Myocyte (in vitro differentiated cells): ENCODE data around the gene ATP6V0D1. TPM values are rescaled to one million over a fixed set of nuclear protein-coding genes. Genes with fewer than 3 reads are reported as not detected.
"Not testable (repeated sequence)": the region's sequence is repeated elsewhere in the genome, so short reads cannot be mapped to it uniquely, and the experiment has no call there.

Experiments used
- DNase-seq: peaks from one replicate; pipeline ENCODE4 v3.0.0-alpha.2; 2012; ENCODE audit warnings: low read depth
- polyA plus RNA-seq: library from polyadenylated mRNA; unstranded; fragments of >200 nt; gene quantifications from one replicate; pipeline ENCODE4 v1.2.1, GENCODE V29; 2012; ENCODE audit warnings: missing spikeins
- total RNA-seq: library from RNA; depleted of rRNA; stranded (reverse); fragments of >200 nt; gene quantifications from 2 replicates; pipeline ENCODE4 v1.2.3, GENCODE V29; 2014

The ATP6V0D1 gene
- 190 and 234 TPM in 2 replicates for total RNA-seq
- polyA plus RNA-seq, result 165 TPM

DNA sequence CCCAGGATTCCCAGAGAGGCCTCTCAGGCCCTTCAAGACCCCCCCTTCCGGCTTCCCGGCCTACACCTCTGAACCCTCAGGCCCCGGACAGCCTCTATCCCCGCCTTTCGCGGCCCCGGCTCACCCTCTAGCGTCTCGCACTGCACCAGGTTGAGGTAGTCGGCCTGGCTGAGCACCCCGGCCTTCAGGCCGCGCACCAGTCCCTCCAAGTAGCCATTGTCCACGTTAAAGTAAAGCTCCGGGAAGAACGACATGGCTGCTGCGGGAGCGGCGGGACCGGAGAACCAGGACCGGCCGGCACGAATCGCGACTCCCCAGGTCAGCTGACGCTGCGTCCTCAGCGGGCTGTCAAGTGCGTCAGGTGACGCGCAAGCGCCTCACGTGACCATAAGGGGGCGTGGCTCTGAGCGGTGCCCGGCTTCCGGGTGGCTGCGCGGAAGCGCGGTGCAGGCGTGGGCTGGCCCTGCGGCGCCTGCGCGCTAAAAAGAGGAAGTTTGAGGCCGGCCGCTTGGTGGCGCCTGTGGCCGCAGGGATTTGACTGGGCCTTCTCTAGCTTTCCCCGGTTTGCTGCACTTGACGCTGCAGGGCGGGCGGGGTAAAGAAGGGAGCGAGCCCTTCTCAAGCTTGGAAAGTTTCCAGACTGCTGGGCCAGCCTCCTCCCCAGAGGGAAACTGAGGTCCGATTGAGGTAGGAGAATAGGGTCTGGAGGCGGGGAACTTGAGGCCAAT, at the start of gene ATP6V0D1:
ATP6V0D1 (minus strand) TSS at position 325 of the 728 bp plus-strand sequence; CDS start at position 254, 71 bp downstream.
- peak; percentile 98 for DNase-seq

- DNase-seq, result peak; percentile 86
These were observed 49.3 kb upstream of the ATP6V0D1 start for GRCh38 chr16:67530013-67530939.

GRCh38 chr16:67529582-67530012, 48.6 kb upstream of the ATP6V0D1 start:
- DNase-seq, result peak; percentile 49

DNA sequence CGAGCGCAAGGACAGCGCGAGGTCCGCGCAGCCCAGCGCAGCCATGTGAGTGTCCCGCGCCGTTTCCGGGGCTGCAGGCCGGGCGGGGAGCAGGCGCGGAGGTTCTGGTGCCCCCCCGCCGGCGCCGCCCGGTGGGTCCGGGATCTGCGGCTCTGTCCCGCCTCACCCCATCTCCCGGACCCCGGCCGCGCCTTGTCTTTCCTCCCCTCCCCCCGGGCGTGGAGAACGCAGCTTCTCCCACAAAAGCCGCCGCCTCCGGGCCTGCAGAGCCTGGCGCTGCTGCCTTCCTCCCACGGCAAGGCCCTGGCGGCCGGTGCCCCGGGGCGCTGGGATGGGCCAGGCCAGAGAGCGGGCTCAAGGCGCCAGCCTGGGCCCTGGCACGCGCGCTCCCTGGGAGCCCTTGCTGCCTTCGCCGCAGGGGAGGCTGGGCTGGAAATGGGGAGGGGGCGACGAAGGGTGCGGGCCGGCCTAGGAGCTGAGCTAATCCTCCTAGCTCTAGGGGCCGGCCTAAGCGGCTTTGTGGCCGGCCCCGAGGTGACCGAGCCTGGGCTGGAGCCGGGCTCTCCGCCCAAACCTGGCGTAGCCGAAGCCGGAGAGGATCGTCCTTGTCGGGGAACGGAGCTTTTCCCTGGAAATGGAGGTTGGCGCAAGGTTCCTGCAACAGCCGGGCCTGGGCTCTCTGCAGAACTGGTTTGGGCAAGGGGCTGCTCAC, 48.1 kb upstream of the ATP6V0D1 start:
- peak; percentile 47 for DNase-seq

GRCh38 chr16:67528222-67528869, 47.4 kb upstream of the ATP6V0D1 start, which contains the start of gene RIPOR1:
Gene RIPOR1 (plus strand): TSS chr16:67528829. CDS start chr16:67538447, 9,618 bp downstream.
- DNase-seq, result peak; percentile 65

DNA sequence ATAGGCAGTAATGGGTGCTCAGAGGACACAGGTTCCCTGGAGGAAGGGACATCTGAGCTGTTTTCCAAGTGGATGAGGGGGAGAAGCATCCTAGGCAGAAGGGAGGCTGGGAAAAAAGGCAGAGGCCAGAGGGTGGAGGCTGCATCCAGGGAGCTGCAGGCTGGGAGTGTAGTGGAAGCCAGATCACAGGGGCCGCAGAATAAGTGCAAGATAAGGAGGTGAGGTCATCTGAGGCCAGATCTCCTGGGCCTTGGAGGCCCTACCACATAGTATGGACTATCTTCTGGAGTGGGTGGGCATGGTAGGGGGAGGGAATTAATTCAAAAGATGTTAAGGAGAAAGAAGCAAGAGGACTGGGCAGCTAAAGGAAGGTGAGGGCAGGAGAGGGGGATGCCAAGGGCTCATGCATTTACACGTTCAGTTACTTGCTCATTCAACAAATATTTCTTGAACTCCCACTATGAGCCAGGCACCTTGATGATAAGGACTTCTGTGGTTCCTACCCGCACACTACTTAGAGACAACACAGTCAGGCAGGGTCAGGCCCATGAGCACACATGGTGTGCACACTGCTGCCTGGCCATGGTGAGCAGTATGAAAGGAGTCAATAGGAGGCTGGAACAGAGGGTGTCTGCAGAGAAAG, 45.3 kb upstream of the ATP6V0D1 start:
- no peak for DNase-seq

- peak; percentile 65 for DNase-seq
These were observed 44.4 kb upstream of the ATP6V0D1 start for GRCh38 chr16:67525176-67525860.

GRCh38 chr16:67521095-67521804, 40.3 kb upstream of the ATP6V0D1 start:
- peak; percentile 98 for DNase-seq

- DNase-seq, result no peak
These were observed 38.3 kb upstream of the ATP6V0D1 start for GRCh38 chr16:67519242-67519641.

DNA sequence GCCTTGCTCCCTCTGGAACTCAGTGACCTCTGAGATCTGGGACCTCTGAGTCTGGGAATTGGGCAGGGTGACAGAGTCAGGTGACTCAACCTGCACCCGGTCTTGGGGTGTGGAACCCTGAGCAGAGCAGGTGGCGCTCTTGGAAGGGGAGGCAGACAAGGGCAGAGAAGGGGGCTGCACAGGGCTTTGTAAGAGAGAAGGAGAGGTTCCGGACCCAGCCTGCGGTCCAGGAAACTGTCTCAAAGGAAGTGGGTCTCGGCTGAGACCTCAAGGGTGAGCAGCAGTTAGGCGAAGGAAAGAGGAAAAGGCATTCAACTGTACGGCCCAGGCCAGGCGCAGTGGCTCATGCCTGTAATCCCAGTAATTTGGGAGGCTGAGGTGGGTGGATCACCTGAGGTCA, 37.7 kb upstream of the ATP6V0D1 start:
- no peak for DNase-seq

DNA sequence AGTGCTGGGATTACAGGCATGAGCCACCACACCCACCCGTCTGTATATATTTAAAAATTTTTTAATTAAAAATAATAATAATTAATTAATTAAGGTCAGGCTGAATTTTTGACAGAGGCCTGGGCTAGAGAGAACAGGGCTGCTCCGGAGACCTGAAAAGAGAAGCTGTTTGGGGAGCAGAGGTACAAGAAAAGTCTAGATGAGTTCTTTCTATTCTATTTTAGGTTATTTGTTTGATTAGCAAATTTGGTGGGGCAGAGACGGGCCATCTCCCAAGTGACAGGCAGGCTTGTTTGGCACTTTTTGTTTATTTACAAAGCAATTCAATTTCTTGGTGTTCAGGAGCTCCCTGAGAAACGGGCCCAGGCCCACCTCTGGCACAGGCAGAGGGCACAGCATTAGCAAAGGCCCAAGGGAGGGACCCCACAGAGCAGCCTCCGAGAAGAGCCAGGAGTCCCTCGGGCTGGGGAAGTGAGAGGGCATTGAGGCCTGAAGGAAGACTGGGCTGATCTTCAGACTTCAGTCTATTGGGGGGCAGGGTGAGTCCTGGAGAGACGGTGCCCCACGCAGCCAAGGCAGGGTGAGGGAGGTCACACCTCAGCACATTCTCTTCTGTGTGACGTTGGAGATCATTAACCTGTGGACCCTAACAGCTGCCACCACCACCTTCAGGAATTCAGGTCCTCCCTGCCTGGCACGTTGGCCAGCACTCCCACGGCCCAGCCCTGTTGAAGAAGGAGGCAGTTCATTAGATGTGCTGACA, 36.9 kb upstream of the ATP6V0D1 start:
- no peak for DNase-seq

DNA sequence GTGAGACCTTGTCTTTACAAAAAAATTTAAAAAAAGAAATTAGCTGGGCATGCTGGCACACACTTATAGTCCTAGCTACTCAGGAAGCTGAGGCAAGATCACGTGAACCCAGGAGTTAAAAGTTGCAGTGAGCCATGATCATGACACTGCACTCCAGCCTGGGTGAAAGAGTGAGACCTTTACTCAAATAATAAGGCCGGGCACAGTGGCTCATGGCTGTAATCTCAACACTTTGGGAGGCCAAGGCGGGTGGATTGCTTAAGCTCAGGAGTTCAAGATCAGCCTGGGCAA, 36.1 kb upstream of the ATP6V0D1 start:
- DNase-seq, result no peak

DNA sequence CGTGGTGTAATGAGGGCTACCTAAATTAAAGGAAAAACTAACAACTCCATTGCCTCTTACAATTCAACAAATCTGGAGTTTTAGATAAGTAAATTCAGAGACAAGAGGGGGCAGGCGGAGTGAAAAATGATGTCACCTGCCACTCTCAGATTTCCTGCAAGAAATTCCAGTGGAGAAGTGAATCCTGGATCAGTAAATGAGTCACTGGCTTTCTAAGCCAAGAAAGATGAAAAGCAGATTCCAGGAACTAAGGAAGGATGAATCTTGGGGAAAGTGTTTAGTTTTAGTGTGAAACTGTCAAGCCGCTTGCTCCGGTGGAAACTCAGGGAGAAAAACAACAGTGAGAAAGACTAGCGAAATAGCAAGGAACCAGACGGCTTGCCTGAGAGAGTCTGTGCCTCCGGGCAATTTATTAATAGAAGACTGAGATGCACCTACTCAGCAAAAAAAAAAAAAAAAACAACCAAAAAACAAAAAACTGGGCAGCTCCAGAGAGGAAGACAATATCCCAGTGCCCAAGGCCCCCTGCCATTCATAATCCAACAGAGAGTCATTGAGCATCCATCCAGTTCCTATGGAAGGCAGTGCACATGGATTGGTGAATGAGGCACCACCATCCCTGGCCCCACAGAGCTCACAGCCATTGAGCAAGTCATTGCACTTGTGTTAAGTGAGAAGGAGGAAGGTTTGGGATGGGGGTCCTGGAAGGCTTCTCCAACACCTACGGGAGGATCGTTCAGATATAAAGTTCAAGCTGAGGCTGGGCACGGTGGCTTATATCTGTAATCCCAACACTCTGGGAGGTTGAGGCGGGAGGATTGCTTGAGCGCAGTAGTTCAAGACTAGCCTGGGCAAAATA, 35.6 kb upstream of the ATP6V0D1 start:
- DNase-seq, result peak; percentile 48

GRCh38 chr16:67514382-67514828, 33.4 kb upstream of the ATP6V0D1 start:
- DNase-seq, result peak; percentile 84

- DNase-seq, result not testable (repeated sequence)
These were observed 32.9 kb upstream of the ATP6V0D1 start for GRCh38 chr16:67513892-67514291.

DNA sequence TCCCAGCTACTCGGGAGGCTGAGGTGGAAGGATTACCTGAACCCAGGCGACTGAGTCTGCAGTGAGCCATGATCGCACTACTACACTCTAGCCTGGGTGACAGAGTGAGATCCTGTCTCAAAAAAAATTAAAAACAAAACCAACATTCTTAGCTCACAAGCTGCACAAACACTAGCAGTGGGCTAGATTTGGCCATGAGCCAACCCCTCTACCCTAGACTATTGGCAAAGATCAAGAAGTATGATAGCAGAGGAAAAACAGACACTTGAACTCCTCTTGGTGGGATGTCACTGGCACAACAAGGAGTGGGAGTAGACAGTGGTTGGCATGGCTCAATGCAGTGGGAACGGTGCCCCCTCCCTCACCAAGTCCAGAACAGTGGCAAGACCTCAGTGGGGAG, 28.1 kb upstream of the ATP6V0D1 start:
- DNase-seq, result no peak

GRCh38 chr16:67506468-67506867, 25.5 kb upstream of the ATP6V0D1 start:
- no peak for DNase-seq
